ENCODE data around the gene MYMK. TPM values are rescaled to one million over a fixed set of nuclear protein-coding genes. Genes with fewer than 3 reads are reported as not detected.
A peak's percentile ranks its signal among the peaks of the same experiment; 100 is the strongest.

Gene MYMK
- total and polyA plus RNA-seq, 2 of the 13 experiments (the other 11 are each of a cell fraction or from before 2014, with no cell fraction given) = not detected

DNA sequence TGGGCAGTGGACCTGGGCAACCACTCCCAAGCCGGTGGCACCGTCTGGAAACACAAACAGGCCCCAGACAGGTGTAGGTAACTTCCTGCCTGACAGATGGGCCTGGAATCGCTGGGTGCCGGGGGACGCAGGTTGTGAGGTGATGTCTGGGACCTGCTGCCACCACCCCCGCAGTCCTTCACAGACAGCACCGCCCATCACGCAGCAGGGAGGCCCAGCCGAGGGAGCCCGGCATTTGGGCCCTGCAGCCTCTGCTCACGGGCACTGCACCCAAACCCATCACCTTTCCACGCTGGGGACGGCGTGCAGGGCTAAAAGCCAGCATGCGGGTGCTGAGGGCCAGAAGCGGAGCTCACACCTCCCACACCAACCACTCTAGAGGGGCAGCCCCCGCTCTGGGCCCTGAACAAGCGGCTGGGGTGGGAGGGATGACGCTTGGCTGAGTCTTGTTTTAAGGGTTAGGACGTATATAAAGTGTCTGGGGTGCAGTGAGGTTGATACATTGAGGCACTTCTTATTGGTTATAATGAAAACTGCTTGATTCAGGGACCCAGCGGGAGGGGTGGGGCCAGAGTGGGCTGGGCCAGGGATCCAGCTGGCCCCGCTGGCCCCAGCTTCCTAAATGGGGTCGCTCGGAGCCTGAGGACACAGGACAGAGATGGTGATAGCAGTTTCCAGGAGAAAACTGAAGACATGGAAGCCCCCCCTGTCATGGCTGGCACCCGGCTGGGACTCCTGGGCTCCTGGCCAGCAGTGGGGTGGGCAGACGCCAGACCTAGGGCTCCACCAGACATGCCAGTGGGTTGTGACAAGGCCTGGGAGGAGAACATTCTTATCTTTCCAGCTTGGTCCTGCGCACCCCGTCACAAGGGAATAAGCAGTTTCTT lies 11.3 kb downstream of the MYMK start:
- in situ Hi-C loops (cut with HindIII; ENCODE audit: extremely low pct_ligation_motif_present, low pct_unique_long_range_greater_than_20kb) = no loop called here
- no peak overlapping the region for H2AFZ ChIP-seq (ENCODE audit: low read length)
- H3K9me3 ChIP-seq (ENCODE audit: low read length) = no peaks in the 10 kb centered on the region
- ChIA-PET POLR2A (no interaction called here), CTCF (ENCODE audit: low intra/inter-chr PET ratio, low total read pairs) (no interaction called here)
- no TSS peak for BruUV-seq (replicated peaks)
- TF ChIP-seq ZNF670 (CRISPR knock-in tag; IDR thresholded peaks at IDR 0.05; ENCODE audit: borderline replicate concordance) = no peak
- TF ChIP-seq ZNF138 (CRISPR knock-in tag; IDR thresholded peaks at IDR 0.05; ENCODE audit: low read depth) = no peak
- no peak for TF ChIP-seq TCF7 (IDR thresholded peaks at IDR 0.05; ENCODE audit: low read depth)
- TF ChIP-seq ARNTL (CRISPR knock-in tag; IDR thresholded peaks at IDR 0.05) = no peak
- no peak for TF ChIP-seq HDAC1 (CRISPR knock-in tag; IDR thresholded peaks at IDR 0.05)
- DNase-seq (ENCODE audit: low spot score) (no peak), FAIRE-seq (no peak), ATAC-seq (no peak)
- H3K4me1 ChIP-seq (ENCODE audit: insufficient read depth, low read length) = peaks cover 41% of the 10 kb centered on the region
- no peak overlapping the region for H3K9ac ChIP-seq (ENCODE audit: insufficient read depth, low read depth, low read length)
- H3K4me3 ChIP-seq (replicated peaks in 1 of 3; ENCODE audit: insufficient read depth in 1 of 3, low read depth in 2 of 3, low read length in 3 of 3) = no peak overlapping the region
- intact Hi-C loops (cut with micrococcal nuclease; ENCODE audit: unreplicated experiment) = no loop called here
- H3K36me3 ChIP-seq (replicated peaks in 1 of 2; ENCODE audit: control insufficient read depth in 1 of 2, insufficient read depth in 2 of 2, low read length in 2 of 2) = no peaks in the 10 kb centered on the region
- no peaks in the 10 kb centered on the region for H4K20me1 ChIP-seq (ENCODE audit: insufficient read depth, low read length)
- H3K27me3 ChIP-seq (ENCODE audit: control insufficient read depth in 1 of 2, insufficient read depth in 2 of 2, low read length in 2 of 2) = peaks cover 3 to 69% of the 10 kb centered on the region in 2 experiments; a peak in 3 of 5 replicates
- H3K79me2 ChIP-seq (ENCODE audit: insufficient read depth, low read length) = no peaks in the 10 kb centered on the region
- H3K27ac ChIP-seq (ENCODE audit: extremely low read length, insufficient read depth, low read length) = no peak overlapping the region
- 50% methylated on average over 21 of the region's 28 CpGs for WGBS (ENCODE audit: low lambda C conversion rate)
- H3K4me2 ChIP-seq (ENCODE audit: low read depth, low read length) = no peak overlapping the region

DNA sequence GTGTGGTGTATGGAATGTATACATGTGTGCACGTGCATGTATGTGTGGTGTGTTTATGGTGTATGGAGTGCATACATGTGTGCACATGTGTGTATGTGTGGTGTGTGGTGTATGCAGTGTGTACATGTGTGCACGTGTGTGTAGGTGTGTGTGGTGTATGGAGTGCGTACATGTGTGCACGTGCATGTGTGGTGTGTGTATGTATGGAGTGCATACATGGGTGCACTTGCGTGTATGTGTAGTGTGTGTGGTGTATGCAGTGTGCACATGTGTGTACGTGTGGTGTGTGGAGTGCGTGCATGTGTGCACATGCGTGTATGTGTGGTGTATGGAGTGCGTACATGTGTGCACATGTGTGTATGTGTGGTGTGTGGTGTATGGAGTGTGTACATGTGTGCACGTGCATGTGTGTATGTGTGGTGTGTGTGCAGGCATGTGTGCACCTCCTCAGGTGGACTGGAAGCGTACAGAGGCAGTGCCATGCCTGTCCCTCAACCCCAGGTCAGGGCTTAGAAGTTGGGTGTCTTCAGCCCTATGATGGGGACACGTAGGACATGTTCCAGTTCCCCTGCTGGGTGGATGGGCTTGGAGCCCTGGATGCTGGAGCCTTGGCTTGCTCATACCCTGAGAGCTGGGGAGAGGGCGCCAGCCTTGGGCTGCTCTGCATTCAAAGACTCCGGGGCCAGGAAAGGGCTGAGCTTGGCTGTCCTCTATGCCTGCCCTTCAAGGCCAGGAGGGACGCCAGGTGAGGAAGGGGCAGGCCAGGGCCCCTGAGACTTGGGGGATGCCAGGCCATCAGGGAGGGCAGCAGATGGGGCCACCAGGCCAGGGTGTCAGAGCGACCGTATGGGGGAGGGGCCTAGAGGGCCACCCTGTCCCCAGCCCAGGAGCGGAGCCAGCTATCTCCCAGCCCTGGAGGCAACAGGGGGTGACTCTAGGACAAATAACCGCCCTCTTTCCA lies 12.2 kb downstream of the MYMK start:
- H3K9ac ChIP-seq (ENCODE audit: insufficient read depth, low read depth, low read length) = no peak overlapping the region
- peaks cover 3 to 65% of the 10 kb centered on the region in 2 experiments; a peak in 3 of 5 replicates for H3K27me3 ChIP-seq (ENCODE audit: control insufficient read depth in 1 of 2, insufficient read depth in 2 of 2, low read length in 2 of 2)
- POLR2A ChIA-PET = no interaction called here
- H3K4me1 ChIP-seq (ENCODE audit: insufficient read depth, low read length) = peaks cover 51% of the 10 kb centered on the region
- CTCF ChIA-PET (ENCODE audit: low intra/inter-chr PET ratio, low total read pairs) = no interaction called here
- no peak for FAIRE-seq
- no peaks in the 10 kb centered on the region for H3K79me2 ChIP-seq (ENCODE audit: insufficient read depth, low read length)
- peak; percentile 20; the same call in 2 of the 3 replicates for ATAC-seq
- H3K36me3 ChIP-seq (replicated peaks in 1 of 2; ENCODE audit: control insufficient read depth in 1 of 2, insufficient read depth in 2 of 2, low read length in 2 of 2) = no peaks in the 10 kb centered on the region
- no peaks in the 10 kb centered on the region for H4K20me1 ChIP-seq (ENCODE audit: insufficient read depth, low read length)
- H3K4me2 ChIP-seq (ENCODE audit: low read depth, low read length) = no peak overlapping the region
- H3K9me3 ChIP-seq (ENCODE audit: low read length) = no peaks in the 10 kb centered on the region
- no TSS peak for BruUV-seq (replicated peaks)
- H2AFZ ChIP-seq (ENCODE audit: low read length) = no peak overlapping the region
- no peak overlapping the region for H3K27ac ChIP-seq (ENCODE audit: extremely low read length, insufficient read depth, low read length)
- 57% methylated on average over 13 of the region's 19 CpGs for WGBS (ENCODE audit: low lambda C conversion rate)
- in situ Hi-C loops (cut with HindIII; ENCODE audit: extremely low pct_ligation_motif_present, low pct_unique_long_range_greater_than_20kb) (no loop called here), intact Hi-C loops (cut with micrococcal nuclease; ENCODE audit: unreplicated experiment) (no loop called here)
- no peak for DNase-seq (ENCODE audit: low spot score)
- H3K4me3 ChIP-seq (replicated peaks in 1 of 3; ENCODE audit: insufficient read depth in 1 of 3, low read depth in 2 of 3, low read length in 3 of 3) = no peak overlapping the region
- TF ChIP-seq FOXP1 (IDR thresholded peaks at IDR 0.05) (0 out of 2 replicates have a peak, but pooled peaks have one; percentile 32), FOXP1 (CRISPR knock-in tag; IDR thresholded peaks at IDR 0.05) (no peak), CCDC6 (CRISPR knock-in tag; IDR thresholded peaks at IDR 0.05) (no peak), NFYB (CRISPR knock-in tag; IDR thresholded peaks at IDR 0.05) (no peak), ZFP36L2 (CRISPR knock-in tag; IDR thresholded peaks at IDR 0.05) (no peak), ZBTB7B (CRISPR knock-in tag; IDR thresholded peaks at IDR 0.05) (no peak), NBN (conservative IDR thresholded peaks at IDR 0.05) (0 out of 2 replicates have a peak, but pooled peaks have one; percentile 7), EED (CRISPR knock-in tag; IDR thresholded peaks at IDR 0.05) (peak; percentile 59; the same call in 1 of the 2 replicates)
- TF ChIP-seq, protein P1, sequence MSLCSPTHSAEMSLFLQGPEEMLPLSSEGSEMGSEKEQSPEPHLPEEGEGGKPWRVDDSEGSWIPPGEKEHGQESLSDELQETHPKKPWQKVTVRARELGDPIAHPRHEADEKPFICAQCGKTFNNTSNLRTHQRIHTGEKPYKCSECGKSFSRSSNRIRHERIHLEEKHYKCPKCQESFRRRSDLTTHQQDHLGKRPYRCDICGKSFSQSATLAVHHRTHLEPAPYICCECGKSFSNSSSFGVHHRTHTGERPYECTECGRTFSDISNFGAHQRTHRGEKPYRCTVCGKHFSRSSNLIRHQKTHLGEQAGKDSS (CRISPR knock-in tag; IDR thresholded peaks at IDR 0.05; ENCODE audit: borderline replicate concordance, low read depth) = no peak
- TF ChIP-seq, protein P2, sequence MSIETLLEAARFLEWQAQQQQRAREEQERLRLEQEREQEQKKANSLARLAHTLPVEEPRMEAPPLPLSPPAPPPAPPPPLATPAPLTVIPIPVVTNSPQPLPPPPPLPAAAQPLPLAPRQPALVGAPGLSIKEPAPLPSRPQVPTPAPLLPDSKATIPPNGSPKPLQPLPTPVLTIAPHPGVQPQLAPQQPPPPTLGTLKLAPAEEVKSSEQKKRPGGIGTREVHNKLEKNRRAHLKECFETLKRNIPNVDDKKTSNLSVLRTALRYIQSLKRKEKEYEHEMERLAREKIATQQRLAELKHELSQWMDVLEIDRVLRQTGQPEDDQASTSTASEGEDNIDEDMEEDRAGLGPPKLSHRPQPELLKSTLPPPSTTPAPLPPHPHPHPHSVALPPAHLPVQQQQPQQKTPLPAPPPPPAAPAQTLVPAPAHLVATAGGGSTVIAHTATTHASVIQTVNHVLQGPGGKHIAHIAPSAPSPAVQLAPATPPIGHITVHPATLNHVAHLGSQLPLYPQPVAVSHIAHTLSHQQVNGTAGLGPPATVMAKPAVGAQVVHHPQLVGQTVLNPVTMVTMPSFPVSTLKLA (IDR thresholded peaks at IDR 0.05) = peak; percentile 98
